GM21737 (cell line): ENCODE results near the gene RILPL1.
"Not testable (repeated sequence)": the region's sequence is repeated elsewhere in the genome, so short reads cannot be mapped to it uniquely, and the experiment has no call there.

Experiments
- ATAC-seq: cut with Tn5 transposase; IDR thresholded peaks from one replicate; pipeline ENCODE4 v1.9.1; 2021; ENCODE audit warnings: mild to moderate bottlenecking, moderate library complexity; ENCODE audit not compliant: unreplicated experiment

RILPL1 gene

GRCh38 chr12:123433615-123434014 is 99.9 kb downstream of the RILPL1 start:
- ATAC-seq: no peak

GRCh38 chr12:123431951-123432817 is 101.3 kb downstream of the RILPL1 start:
- not testable (repeated sequence) for ATAC-seq

GRCh38 chr12:123429101-123429500 is 104.4 kb downstream of the RILPL1 start:
- ATAC-seq: not testable (repeated sequence)

GRCh38 chr12:123428591-123428990 is 104.9 kb downstream of the RILPL1 start:
- ATAC-seq: no peak

- peak; percentile 89 for ATAC-seq
These were observed 106.3 kb downstream of the RILPL1 start for GRCh38 chr12:123427036-123427769.

GRCh38 chr12:123421314-123421713 is 112.2 kb downstream of the RILPL1 start:
- no peak for ATAC-seq
